Liver (tissue), 9 donors: ENCODE results near the gene PIK3R5. TPM values are rescaled to one million over a fixed set of nuclear protein-coding genes. Genes with fewer than 3 reads are reported as not detected.

Experiments used
- DNase-seq: peaks from one replicate; pipeline ENCODE4 v3.0.0-alpha.2; 2017; ENCODE audit warnings: low spot score
- H3K27ac ChIP-seq, 2 donors: one replicate each; pipeline ENCODE4 v1.7.0; 2013; ENCODE audit warnings: inconsistent platforms in 2 of 2, low read length in 2 of 2, control low read depth in 1 of 2, low read depth in 1 of 2, mild to moderate bottlenecking in 1 of 2
- H3K27me3 ChIP-seq, 4 donors: one replicate each; pipeline versions ENCODE4 v1.6.1 to v1.7.0; 2013; ENCODE audit warnings: low read length in 3 of 4, inconsistent platforms in 1 of 4, mild to moderate bottlenecking in 1 of 4, moderate library complexity in 1 of 4; ENCODE audit not compliant: control insufficient read depth in 4 of 4, insufficient read depth in 4 of 4
- H3K36me3 ChIP-seq, 4 donors: one replicate each; pipeline versions ENCODE4 v1.6.1 to v1.7.0; 2013; ENCODE audit warnings: low read length in 3 of 4, mild to moderate bottlenecking in 3 of 4, low read depth in 1 of 4, moderate library complexity in 1 of 4; ENCODE audit not compliant: control insufficient read depth in 4 of 4, insufficient read depth in 3 of 4
- H3K4me1 ChIP-seq, 4 donors: one replicate each; pipeline versions ENCODE4 v1.6.1 to v1.7.0; 2013; ENCODE audit warnings: low read length in 3 of 4, mild to moderate bottlenecking in 3 of 4, moderate library complexity in 1 of 4; ENCODE audit not compliant: control insufficient read depth in 4 of 4, insufficient read depth in 4 of 4
- H3K4me3 ChIP-seq, 3 donors: one replicate each; pipeline versions ENCODE4 v1.6.1 to v1.7.0; 2013; ENCODE audit warnings: low read length in 3 of 3, control low read depth in 1 of 3, low read depth in 1 of 3, mild to moderate bottlenecking in 1 of 3
- H3K9ac ChIP-seq, 2 donors: one replicate each; pipeline ENCODE4 v1.7.0; 2013; ENCODE audit warnings: low read length in 2 of 2, mild to moderate bottlenecking in 2 of 2, moderate library complexity in 2 of 2, control low read depth in 1 of 2, low read depth in 1 of 2
- H3K9me3 ChIP-seq, 4 donors: one replicate each; pipeline versions ENCODE4 v1.6.1 to v1.7.0; 2013; ENCODE audit warnings: low read length in 3 of 4; ENCODE audit not compliant: control insufficient read depth in 4 of 4
- CTCF ChIP-seq: fragments of 150-350 bp; IDR thresholded peaks from 2 replicates; pipeline ENCODE4 v1.5.1; 2017; ENCODE audit warnings: improper control_type of control experiment, low read depth, low read length; ENCODE audit not compliant: missing input control
- EGR1 ChIP-seq, 2 donors: IDR thresholded peaks; 2 replicates each; pipeline ENCODE4 v1.6.1; 2016 to 2018; ENCODE audit warnings: antibody characterized with exemption in 2 of 2, low read depth in 2 of 2
- FOXA1 ChIP-seq: IDR thresholded peaks from 2 replicates; pipeline ENCODE4 v1.6.1; 2016; ENCODE audit warnings: antibody characterized with exemption
- FOXA2 ChIP-seq: IDR thresholded peaks from 2 replicates; pipeline ENCODE4 v1.6.1; 2016; ENCODE audit warnings: antibody characterized with exemption
- GABPA ChIP-seq, 2 donors: IDR thresholded peaks in 1 of 2; conservative IDR thresholded peaks in 1 of 2; 2 replicates each; pipeline ENCODE4 v1.6.1; 2016; ENCODE audit warnings: antibody characterized with exemption in 2 of 2, mild to moderate bottlenecking in 1 of 2, moderate library complexity in 1 of 2
- HNF4A ChIP-seq, 2 donors: conservative IDR thresholded peaks; 2 replicates each; pipeline ENCODE4 v1.6.1; 2016; ENCODE audit warnings: antibody characterized with exemption in 2 of 2, mild to moderate bottlenecking in 2 of 2
- HNF4G ChIP-seq: IDR thresholded peaks from 2 replicates; pipeline ENCODE4 v1.6.1; 2016; ENCODE audit warnings: antibody characterized with exemption
- NR2F2 ChIP-seq: IDR thresholded peaks from 2 replicates; pipeline ENCODE4 v1.6.1; 2016; ENCODE audit warnings: antibody characterized with exemption
- RAD21 ChIP-seq, 2 donors: IDR thresholded peaks; 2 replicates each; pipeline ENCODE4 v1.6.1; 2016; ENCODE audit warnings: antibody characterized with exemption in 2 of 2, mild to moderate bottlenecking in 2 of 2
- RXRA ChIP-seq, 2 donors: IDR thresholded peaks; 2 replicates each; pipeline ENCODE4 v1.6.1; 2017 to 2018; ENCODE audit warnings: antibody characterized with exemption in 2 of 2, mild to moderate bottlenecking in 1 of 2
- SP1 ChIP-seq: IDR thresholded peaks from 2 replicates; pipeline ENCODE4 v1.6.1; 2018; ENCODE audit warnings: antibody characterized with exemption, mild to moderate bottlenecking
- TAF1 ChIP-seq: conservative IDR thresholded peaks from 2 replicates; pipeline ENCODE4 v1.6.1; 2016; ENCODE audit warnings: antibody characterized with exemption, mild to moderate bottlenecking
- WGBS: extraction: QIAGEN DNeasy Blood & Tissue Kit; methylation state at CpG from one replicate; pipeline ENCODE4 v1.1.7; 2013; 5-methylcytosine and 5-hydroxymethylcytosine counted together
- polyA plus RNA-seq, 2 donors: library from polyadenylated mRNA; stranded (reverse) in 1 of 2; unstranded in 1 of 2; fragments of 200-250 nt in 1 of 2; fragments of >200 nt in 1 of 2; fragmentation: Nextera tagmentation in 1 of 2; extraction: Ambion mirVana in 1 of 2; gene quantifications; one replicate each; pipeline versions ENCODE4 v1.2.1 to v1.2.3, GENCODE V29; 2013 to 2015
- total RNA-seq, 2 donors: library from RNA; depleted of rRNA; stranded (reverse); fragments of >200 nt; gene quantifications; one replicate each; pipeline ENCODE4 v1.2.3, GENCODE V29; 2014
- TF ChIP-seq, protein P1 (sequence below): IDR thresholded peaks from 2 replicates; pipeline ENCODE4 v1.6.1; 2016; ENCODE audit warnings: antibody characterized with exemption
- TF ChIP-seq, protein P2 (sequence below): IDR thresholded peaks from 2 replicates; pipeline ENCODE4 v1.6.1; 2016; ENCODE audit warnings: antibody characterized with exemption
- TF ChIP-seq, protein P3 (sequence below): IDR thresholded peaks from 2 replicates; pipeline ENCODE4 v1.6.1; 2016; ENCODE audit warnings: antibody characterized with exemption
- donor health status: healthy.
- donor health status: healthy.
- donor health status: healthy.
- donor health status: healthy.
- donor health status: healthy.

Gene PIK3R5
- total and polyA plus RNA-seq, 4 donors: 0.93 to 7.8 (median 2.6) TPM

DNA sequence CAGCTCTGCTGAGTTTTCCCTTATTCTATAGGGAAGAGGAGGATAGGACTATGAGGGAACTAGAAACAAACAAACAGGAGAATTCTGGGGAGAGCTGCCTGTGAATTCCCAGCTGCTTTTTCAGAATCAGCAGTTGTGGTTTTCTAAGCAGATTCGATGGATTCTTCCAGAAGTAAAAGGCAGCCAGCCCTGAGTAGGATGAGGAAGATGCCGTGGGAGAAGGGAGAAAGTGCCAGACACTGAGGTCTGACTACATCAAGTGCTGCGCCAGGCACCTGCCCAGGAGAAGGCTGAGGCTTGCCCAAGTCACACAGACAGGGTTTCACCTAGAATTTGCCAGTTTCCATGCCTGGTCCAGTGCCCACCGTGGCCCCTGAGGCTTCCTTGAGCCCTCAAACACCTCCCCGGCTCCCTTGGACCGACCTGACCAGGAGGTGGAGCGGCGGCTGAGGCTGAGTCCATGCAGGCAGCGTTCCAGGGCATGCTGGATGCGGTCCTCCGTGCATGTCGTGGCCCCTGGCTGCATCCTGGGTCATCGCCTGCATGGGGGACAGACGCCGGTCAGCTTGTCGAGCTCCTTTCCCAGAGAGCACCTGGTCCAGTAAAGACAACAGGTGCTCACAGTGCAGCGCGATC lies 54.4 kb downstream of the PIK3R5 start:
- WGBS: 80% methylated on average over 18 of the region's 18 CpGs
- H3K9me3 ChIP-seq: no peaks in the 10 kb centered on the region
- no peak overlapping the region for H3K9ac ChIP-seq
- H3K4me3 ChIP-seq: no peak overlapping the region
- H3K27me3 ChIP-seq: no peaks in the 10 kb centered on the region
- H3K27ac ChIP-seq: no peak overlapping the region
- TF ChIP-seq HNF4A (conservative IDR thresholded peaks at IDR 0.05) (no peak), FOXA1 (no peak), TAF1 (no peak), FOXA2 (no peak), NR2F2 (no peak), RXRA (IDR thresholded peaks at IDR 0.05) (no peak), EGR1 (IDR thresholded peaks at IDR 0.05; ENCODE audit: low read depth in 2 of 2) (no peak), SP1 (no peak), HNF4G (no peak), RAD21 (IDR thresholded peaks at IDR 0.05) (no peak), GABPA (IDR thresholded peaks at IDR 0.05 in 1 of 2, conservative IDR thresholded peaks at IDR 0.05 in 1 of 2) (no peak), CTCF (no peak)
- TF ChIP-seq, protein P1, sequence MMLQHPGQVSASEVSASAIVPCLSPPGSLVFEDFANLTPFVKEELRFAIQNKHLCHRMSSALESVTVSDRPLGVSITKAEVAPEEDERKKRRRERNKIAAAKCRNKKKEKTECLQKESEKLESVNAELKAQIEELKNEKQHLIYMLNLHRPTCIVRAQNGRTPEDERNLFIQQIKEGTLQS: no peak
- TF ChIP-seq, protein P2, sequence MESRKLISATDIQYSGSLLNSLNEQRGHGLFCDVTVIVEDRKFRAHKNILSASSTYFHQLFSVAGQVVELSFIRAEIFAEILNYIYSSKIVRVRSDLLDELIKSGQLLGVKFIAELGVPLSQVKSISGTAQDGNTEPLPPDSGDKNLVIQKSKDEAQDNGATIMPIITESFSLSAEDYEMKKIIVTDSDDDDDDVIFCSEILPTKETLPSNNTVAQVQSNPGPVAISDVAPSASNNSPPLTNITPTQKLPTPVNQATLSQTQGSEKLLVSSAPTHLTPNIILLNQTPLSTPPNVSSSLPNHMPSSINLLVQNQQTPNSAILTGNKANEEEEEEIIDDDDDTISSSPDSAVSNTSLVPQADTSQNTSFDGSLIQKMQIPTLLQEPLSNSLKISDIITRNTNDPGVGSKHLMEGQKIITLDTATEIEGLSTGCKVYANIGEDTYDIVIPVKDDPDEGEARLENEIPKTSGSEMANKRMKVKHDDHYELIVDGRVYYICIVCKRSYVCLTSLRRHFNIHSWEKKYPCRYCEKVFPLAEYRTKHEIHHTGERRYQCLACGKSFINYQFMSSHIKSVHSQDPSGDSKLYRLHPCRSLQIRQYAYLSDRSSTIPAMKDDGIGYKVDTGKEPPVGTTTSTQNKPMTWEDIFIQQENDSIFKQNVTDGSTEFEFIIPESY: no peak
- TF ChIP-seq, protein P3, sequence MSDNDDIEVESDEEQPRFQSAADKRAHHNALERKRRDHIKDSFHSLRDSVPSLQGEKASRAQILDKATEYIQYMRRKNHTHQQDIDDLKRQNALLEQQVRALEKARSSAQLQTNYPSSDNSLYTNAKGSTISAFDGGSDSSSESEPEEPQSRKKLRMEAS: no peak
- H3K4me1 ChIP-seq: no peaks in the 10 kb centered on the region
- peaks cover 0 to 2% (median 0%) of the 10 kb centered on the region in 4 donors for H3K36me3 ChIP-seq
- no peak for DNase-seq

- Histone ChIP-seq H3K27me3 (no peaks in the 10 kb centered on the region), H3K27ac (no peak overlapping the region), H3K4me3 (no peak overlapping the region), H3K36me3 (peaks cover 0 to 2% (median 0%) of the 10 kb centered on the region in 4 donors), H3K4me1 (no peaks in the 10 kb centered on the region), H3K9ac (no peak overlapping the region), H3K9me3 (no peaks in the 10 kb centered on the region)
- TF ChIP-seq RXRA (IDR thresholded peaks at IDR 0.05): no peak
- no peak for DNase-seq
- 67% methylated on average over 8 of the region's 8 CpGs for WGBS
These were observed 55.8 kb downstream of the PIK3R5 start for GRCh38 chr17:8909586-8910270.
